Heart left ventricle (tissue), 16 donors: ENCODE results near the gene PDCD1. TPM values are rescaled to one million over a fixed set of nuclear protein-coding genes. Genes with fewer than 3 reads are reported as not detected.
A peak's percentile ranks its signal among the peaks of the same experiment; 100 is the strongest.

Source experiments
- ATAC-seq, 4 donors: fragments of 200-7000 bp; cut with Tn5 transposase; one replicate each; pipeline ENCODE4 v1.9.1; 2020 to 2022; ENCODE audit warnings: moderate library complexity in 4 of 4, mild to moderate bottlenecking in 3 of 4, moderate number of reproducible peaks in 1 of 4
- DNase-seq, 5 donors: peaks; one replicate each; pipeline ENCODE4 v3.0.0-alpha.2; 2020
- H3K27ac ChIP-seq, 12 donors: fragments of 200-600 bp; sonication (generic) in 4 of 12; one replicate each; pipeline versions ENCODE4 v1.5.0 to v1.8.0; 2016 to 2022; ENCODE audit warnings: mild to moderate bottlenecking in 2 of 12
- H3K27me3 ChIP-seq, 9 donors: fragments of 200-600 bp; sonication (generic) in 2 of 9; one replicate each; pipeline versions ENCODE4 v1.5.1 to v1.8.0; 2016 to 2022; ENCODE audit warnings: mild to moderate bottlenecking in 3 of 9
- H3K36me3 ChIP-seq, 9 donors: fragments of 200-600 bp; sonication (generic) in 2 of 9; one replicate each; pipeline versions ENCODE4 v1.5.0 to v1.8.0; 2018 to 2022; ENCODE audit warnings: mild to moderate bottlenecking in 2 of 9
- H3K4me1 ChIP-seq, 12 donors: fragments of 200-600 bp; sonication (generic) in 4 of 12; one replicate each; pipeline versions ENCODE4 v1.5.0 to v1.8.0; 2016 to 2022; ENCODE audit warnings: mild to moderate bottlenecking in 3 of 12
- H3K4me3 ChIP-seq, 12 donors: fragments of 200-600 bp; sonication (generic) in 4 of 12; one replicate each; pipeline versions ENCODE4 v1.5.0 to v1.8.0; 2017 to 2022; ENCODE audit warnings: mild to moderate bottlenecking in 9 of 12, moderate library complexity in 4 of 12
- H3K9me3 ChIP-seq, 12 donors: fragments of 200-600 bp; sonication (generic) in 4 of 12; one replicate each; pipeline versions ENCODE4 v1.5.0 to v1.8.0; 2016 to 2022; ENCODE audit warnings: mild to moderate bottlenecking in 1 of 12
- POLR2A ChIP-seq, 2 donors: fragments of 450-650 bp; IDR thresholded peaks; one replicate each; pipeline ENCODE4 v1.6.1; 2017; ENCODE audit warnings: antibody characterized with exemption in 2 of 2, mild to moderate bottlenecking in 2 of 2, moderate library complexity in 2 of 2
- WGBS, 4 donors: extraction: QIAGEN DNeasy Blood & Tissue Kit in 2 of 4; methylation state at CpG; one replicate each; pipeline versions ENCODE4 v1.1.5 to v1.1.7; 2013 to 2018; 5-methylcytosine and 5-hydroxymethylcytosine counted together
- intact Hi-C, 10 donors: fragments of 100-400 bp; cut with DNase I; formaldehyde crosslinking; loops; one replicate each; pipeline versions ENCODE4 v1.11.1 to v1.14.2; 2022
- polyA plus RNA-seq, 2 donors: library from polyadenylated mRNA; stranded (reverse); fragments of 200-250 nt; gene quantifications; one replicate each; pipeline ENCODE4 v1.2.3, GENCODE V29; 2013
- total RNA-seq, 9 donors: library from RNA; depleted of rRNA in 2 of 9; stranded (reverse); fragments of >200 nt in 2 of 9; fragmentation: NEBNext Ultra II Directional in 3 of 9; extraction: Animal tissue kit (Norgen Biotek cat#: 25700) in 3 of 9; gene quantifications; one replicate each; pipeline versions ENCODE4 v1.1.0 to v1.2.4, GENCODE V29; 2016 to 2023
- TF ChIP-seq, protein P1 (sequence below), 12 donors: fragments of 200-600 bp; sonication (generic) in 4 of 12; IDR thresholded peaks; one replicate each; pipeline versions ENCODE4 v1.5.0 to v1.8.0; 2018 to 2022; ENCODE audit warnings: antibody characterized with exemption in 12 of 12, mild to moderate bottlenecking in 5 of 12
- donor health status: ischemic (EF 13 %, LVEDD 7.1; RV severe dilation, severe dysfunction).
- donor health status: healthy with polysubstance abuse.
- donor health status: DM: no; HTN: yes; CAD: no.
- donor health status: DM: no; HTN: no; CAD: no.
- donor health status: ischemic (EF 25% LVEDD 6.9; RV normal size, moderate dysfunction).
- donor health status: ischemic (EF 25% LVEDD 5.7; RV mildly dilated, moderate dysfunction).
- donor health status: healthy.
- donor health status: DM: yes; HTN: yes; CAD: no.
- donor health status: ischemic (EF 35%, LVEDD 5.7; RV mildly dilated, moderate dysfunction).
- donor health status: nonischemic (EF 11% LVEDD 7.7; RV severe dilation, severe dysfunction).
- donor health status: DM: yes; HTN: yes; CAD: no.
- donor health status: PGD.
- donor health status: ischemic (EF 29% LVEDD 5.4; RV normal size, mild dysfunction).
- donor health status: nonischemic (EF 23%, LVEDD 6.1; RV moderate dilation, normal function).

Gene PDCD1
- total and polyA plus RNA-seq, 11 donors = 0.27 to 7.6 (median 1.4) TPM

DNA sequence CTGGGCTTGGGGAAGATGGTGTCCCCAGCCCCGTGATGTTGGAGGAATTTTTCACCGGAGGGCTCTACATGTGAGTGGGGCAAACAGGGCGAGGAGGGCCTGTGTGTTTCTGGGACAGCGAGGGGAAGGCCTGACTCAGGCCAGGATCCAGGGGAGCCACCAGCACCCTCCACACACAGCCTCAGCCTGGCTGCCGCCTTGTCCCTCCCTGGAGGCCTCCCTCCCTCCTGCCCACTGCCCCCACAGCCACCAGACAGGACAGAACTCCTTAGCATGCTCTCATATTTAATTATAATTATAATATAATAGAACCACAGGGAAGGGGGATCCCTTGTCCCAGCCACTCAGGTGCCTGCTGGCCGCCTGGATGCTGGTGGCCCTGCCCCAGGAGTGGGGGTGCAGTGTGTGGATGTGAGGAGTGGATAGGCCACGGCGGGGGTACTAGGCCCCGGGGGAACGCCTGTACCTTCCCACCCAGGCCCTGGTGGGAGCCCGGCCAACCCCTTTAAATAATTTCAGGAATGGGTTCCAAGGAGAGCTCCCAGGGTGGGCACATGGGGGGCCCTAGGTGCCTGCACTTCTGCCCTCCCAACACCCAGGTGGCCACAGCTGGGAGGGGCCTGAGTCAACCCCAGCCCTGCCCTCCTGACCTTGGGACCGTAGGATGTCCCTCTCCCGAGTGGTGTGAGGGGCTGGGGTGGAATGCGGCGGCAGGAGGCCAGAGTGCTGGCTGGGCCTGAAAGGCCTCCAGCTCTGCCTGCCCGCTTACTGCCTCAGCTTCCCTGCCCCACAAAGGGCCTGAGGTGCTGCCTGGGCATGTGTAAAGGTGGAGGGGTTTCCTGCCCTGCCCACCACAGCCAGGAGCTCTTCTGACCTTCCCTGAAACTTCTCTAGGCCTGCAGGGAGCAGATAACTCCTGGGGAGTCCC is 8.8 kb downstream of the PDCD1 start:
- TF ChIP-seq, protein P1, sequence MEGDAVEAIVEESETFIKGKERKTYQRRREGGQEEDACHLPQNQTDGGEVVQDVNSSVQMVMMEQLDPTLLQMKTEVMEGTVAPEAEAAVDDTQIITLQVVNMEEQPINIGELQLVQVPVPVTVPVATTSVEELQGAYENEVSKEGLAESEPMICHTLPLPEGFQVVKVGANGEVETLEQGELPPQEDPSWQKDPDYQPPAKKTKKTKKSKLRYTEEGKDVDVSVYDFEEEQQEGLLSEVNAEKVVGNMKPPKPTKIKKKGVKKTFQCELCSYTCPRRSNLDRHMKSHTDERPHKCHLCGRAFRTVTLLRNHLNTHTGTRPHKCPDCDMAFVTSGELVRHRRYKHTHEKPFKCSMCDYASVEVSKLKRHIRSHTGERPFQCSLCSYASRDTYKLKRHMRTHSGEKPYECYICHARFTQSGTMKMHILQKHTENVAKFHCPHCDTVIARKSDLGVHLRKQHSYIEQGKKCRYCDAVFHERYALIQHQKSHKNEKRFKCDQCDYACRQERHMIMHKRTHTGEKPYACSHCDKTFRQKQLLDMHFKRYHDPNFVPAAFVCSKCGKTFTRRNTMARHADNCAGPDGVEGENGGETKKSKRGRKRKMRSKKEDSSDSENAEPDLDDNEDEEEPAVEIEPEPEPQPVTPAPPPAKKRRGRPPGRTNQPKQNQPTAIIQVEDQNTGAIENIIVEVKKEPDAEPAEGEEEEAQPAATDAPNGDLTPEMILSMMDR (IDR thresholded peaks at IDR 0.05) = no peak
- TF ChIP-seq POLR2A (IDR thresholded peaks at IDR 0.05) = no peak
- ATAC-seq (no peak), DNase-seq (peak in 2 of 5 donors; percentile 19 to 48)
- peaks cover 4 to 22% (median 14%) of the 10 kb centered on the region in 12 donors for H3K4me1 ChIP-seq
- intact Hi-C loops = no loop called here
- no peak overlapping the region for H3K27ac ChIP-seq
- no peaks in the 10 kb centered on the region for H3K9me3 ChIP-seq
- H3K4me3 ChIP-seq = no peak overlapping the region
- no peaks in the 10 kb centered on the region for H3K27me3 ChIP-seq
- no peaks in the 10 kb centered on the region for H3K36me3 ChIP-seq
- WGBS, 4 donors = 83 to 91% (median 90%) methylated on average over 12 to 16 of the region's 16 CpGs

DNA sequence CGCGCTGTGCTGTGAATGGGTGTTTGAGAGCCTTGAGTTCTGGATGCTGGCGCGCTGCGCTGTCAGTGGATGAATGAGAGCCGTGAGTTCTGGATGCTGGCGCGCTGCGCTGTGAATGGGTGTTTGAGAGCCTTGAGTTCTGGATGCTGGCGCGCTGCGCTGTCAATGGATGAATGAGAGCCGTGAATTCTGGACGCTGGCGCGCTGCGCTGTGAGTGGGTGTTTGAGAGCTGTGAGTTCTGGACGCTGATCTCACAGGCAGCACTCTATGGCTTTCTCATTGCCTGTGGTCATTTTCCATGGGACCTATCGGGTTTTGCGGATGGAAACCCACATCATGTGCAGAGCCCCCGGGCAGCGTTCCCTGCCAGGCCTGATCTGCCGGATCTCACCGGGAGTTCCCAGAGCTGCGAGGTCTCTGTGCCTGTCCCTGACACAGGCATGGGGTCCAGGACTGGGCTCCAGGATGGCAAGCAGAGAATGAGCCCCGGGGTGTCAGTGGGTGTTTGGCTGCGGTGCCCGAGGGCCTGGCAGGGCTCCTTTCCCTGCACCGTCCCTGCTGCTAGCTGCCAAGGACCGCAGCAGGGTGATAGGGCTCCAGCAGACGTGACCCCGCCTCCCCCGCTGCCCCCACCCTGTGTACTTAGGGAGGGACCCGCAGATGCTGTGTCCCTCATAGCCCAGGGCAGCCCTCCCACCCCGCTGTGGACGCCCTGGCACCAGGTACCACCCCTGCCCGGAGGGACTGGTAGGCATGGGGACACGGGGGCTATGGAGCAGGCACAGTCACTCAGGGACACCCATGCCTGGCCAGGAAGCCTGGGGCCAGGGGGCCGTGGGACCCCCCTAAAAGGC is 9.7 kb downstream of the PDCD1 start:
- peak in 3 of 4 donors; percentile 9 to 18 (median 10) for ATAC-seq
- 83 to 91% (median 87%) methylated on average over 21 to 39 of the region's 39 CpGs for WGBS, 4 donors

DNA sequence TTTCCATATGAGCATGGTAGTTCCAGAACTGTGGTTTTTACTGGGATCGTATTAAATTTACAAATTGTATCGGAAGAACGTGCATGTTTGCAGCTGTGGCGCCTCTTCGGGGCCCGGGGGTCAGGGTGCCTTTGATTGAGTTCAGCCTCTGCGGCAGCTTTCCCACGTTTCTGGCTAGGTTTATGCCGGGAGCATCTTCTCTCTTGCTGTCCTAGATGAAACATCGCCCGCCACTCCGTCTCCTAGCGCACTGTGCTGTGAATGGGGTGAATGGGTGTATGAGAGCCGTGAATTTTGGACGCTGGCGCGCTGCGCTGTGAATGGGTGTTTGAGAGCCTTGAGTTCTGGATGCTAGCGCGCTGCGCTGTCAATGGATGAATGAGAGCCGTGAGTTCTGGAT is 12.3 kb downstream of the PDCD1 start:
- Histone ChIP-seq H3K9me3 (no peaks in the 10 kb centered on the region), H3K36me3 (no peaks in the 10 kb centered on the region), H3K27ac (no peak overlapping the region), H3K27me3 (no peaks in the 10 kb centered on the region), H3K4me3 (no peak overlapping the region), H3K4me1 (peaks cover 0 to 35% (median 15%) of the 10 kb centered on the region in 12 donors)
- 89 to 93% (median 93%) methylated on average over 22 of the region's 22 CpGs for WGBS, 4 donors
- ATAC-seq = no peak
- DNase-seq = peak in 2 of 5 donors; percentile 18 to 40
- intact Hi-C loops = no loop called here
- no peak for TF ChIP-seq POLR2A (IDR thresholded peaks at IDR 0.05)
- TF ChIP-seq, protein P1 (IDR thresholded peaks at IDR 0.05) = no peak

More for the DNA sequence above, 9.7 kb downstream of the PDCD1 start:
- H3K27ac ChIP-seq = no peak overlapping the region
- peaks cover 0 to 21% (median 13%) of the 10 kb centered on the region in 12 donors for H3K4me1 ChIP-seq
- intact Hi-C loops = no loop called here
- no peaks in the 10 kb centered on the region for H3K36me3 ChIP-seq
- TF ChIP-seq, protein P1 (IDR thresholded peaks at IDR 0.05) = no peak
- TF ChIP-seq POLR2A (IDR thresholded peaks at IDR 0.05) = no peak
- no peaks in the 10 kb centered on the region for H3K27me3 ChIP-seq
- H3K9me3 ChIP-seq = no peaks in the 10 kb centered on the region
- DNase-seq = peak in 2 of 5 donors; percentile 21 to 46
- no peak overlapping the region for H3K4me3 ChIP-seq
